HUES64 (cell line): Measurements from ENCODE around the gene DRC3.

ENCODE experiments used
- H3K27ac ChIP-seq: 2 replicates; pipeline ENCODE4 v1.7.0; 2013; ENCODE audit warnings: low read depth, low read length, inconsistent platforms
- H3K27me3 ChIP-seq: 2 replicates; pipeline ENCODE4 v1.6.1; 2013; ENCODE audit warnings: mild to moderate bottlenecking, low read length; ENCODE audit not compliant: insufficient read depth
- H3K36me3 ChIP-seq: 2 replicates; pipeline ENCODE4 v1.6.1; 2013; ENCODE audit warnings: mild to moderate bottlenecking, low read length; ENCODE audit not compliant: insufficient read depth
- H3K4me1 ChIP-seq: 2 replicates; pipeline ENCODE4 v1.6.1; 2013; ENCODE audit warnings: mild to moderate bottlenecking, low read length, moderate library complexity; ENCODE audit not compliant: insufficient read depth
- H3K4me3 ChIP-seq: 2 replicates; pipeline ENCODE4 v1.5.1; 2013; ENCODE audit warnings: mild to moderate bottlenecking, low read length, moderate library complexity
- H3K9ac ChIP-seq: 2 replicates; pipeline ENCODE4 v1.6.1; 2013; ENCODE audit warnings: mild to moderate bottlenecking, low read depth, low read length
- H3K9me3 ChIP-seq: 2 replicates; pipeline ENCODE4 v1.6.1; 2013; ENCODE audit warnings: low read depth, low read length; ENCODE audit not compliant: insufficient read depth
- WGBS: fragments of 150-250, 120-280 bp; methylation state at CpG from one replicate; pipeline ENCODE4 v1.1.7; 2013; ENCODE audit warnings: missing lambda C conversion rate; 5-methylcytosine and 5-hydroxymethylcytosine counted together

DRC3 gene

DNA sequence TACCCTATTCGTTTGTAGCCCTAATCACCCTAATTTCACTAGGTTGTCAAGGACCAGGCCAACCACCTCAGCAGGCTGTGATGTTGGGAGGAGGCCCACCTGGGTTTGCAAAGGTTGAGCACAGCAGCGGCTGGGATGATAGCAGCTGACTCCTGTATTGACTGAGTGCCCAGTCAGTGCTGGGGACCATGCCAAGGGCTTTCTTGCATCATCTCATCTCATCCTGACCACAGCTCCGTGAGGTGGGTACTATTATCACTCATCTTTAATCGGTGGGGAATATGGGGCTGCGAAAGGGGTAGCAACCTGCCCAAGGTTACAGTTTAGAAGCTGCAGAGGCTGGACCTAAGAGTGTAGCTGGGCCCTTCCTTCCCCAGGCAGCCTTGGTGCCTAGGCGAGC lies 54.6 kb downstream of the DRC3 start:
- Histone ChIP-seq H3K9ac (no peak overlapping the region), H3K9me3 (no peaks in the 10 kb centered on the region), H3K4me3 (no peak overlapping the region), H3K27me3 (no peaks in the 10 kb centered on the region), H3K36me3 (peaks cover 15% of the 10 kb centered on the region; the same call in 1 of the 2 replicates), H3K27ac (no peak overlapping the region), H3K4me1 (no peaks in the 10 kb centered on the region; the same call in 1 of the 2 replicates)
- 100% methylated on average over 6 of the region's 6 CpGs for WGBS

DNA sequence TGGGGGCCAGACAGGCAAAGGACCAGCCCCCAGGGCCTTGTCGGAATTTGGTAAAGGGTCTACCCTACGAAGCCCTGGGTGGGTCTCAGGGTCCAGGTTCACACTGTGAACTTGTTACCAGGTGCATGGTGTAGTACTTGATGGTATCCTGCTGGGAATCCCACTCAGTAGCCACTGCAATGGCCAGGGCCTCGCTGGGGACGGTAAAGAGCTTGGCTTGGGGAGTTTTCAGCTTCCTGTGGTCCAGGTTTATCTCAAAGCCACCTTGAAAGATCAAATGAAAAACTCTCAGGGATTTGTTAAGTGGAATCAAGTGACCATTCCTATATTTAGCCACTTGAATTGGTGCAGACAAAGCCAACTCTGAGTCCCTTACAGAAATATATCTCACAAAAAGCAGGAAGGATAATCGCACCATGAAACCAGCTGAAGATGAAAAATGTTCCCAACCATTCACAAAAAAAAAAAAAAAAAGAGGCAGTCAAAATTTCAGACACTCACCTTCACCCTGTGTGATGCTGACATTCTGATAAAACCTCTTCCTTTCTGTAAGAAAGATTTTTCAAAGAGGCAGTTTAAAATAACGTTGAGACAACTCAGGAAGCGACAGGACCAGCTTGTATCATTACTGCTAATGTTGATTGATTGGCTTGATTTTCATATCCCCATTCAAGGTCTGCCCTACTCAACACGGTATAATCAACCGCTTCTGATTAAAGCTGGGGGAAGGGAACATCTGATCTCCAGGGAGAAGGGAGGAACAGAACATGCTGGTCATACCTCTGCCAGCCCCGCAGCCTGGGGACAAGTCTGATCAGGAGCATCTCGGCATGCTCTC lies 55.7 kb downstream of the DRC3 start:
- Histone ChIP-seq H3K9me3 (no peaks in the 10 kb centered on the region), H3K4me1 (no peaks in the 10 kb centered on the region; the same call in 1 of the 2 replicates), H3K9ac (no peak overlapping the region), H3K27me3 (no peaks in the 10 kb centered on the region), H3K27ac (no peak overlapping the region), H3K4me3 (no peak overlapping the region), H3K36me3 (peaks cover 15% of the 10 kb centered on the region; the same call in 1 of the 2 replicates)
- WGBS, result 93% methylated on average over 11 of the region's 11 CpGs

- 93% methylated on average over 8 of the region's 8 CpGs for WGBS
Measured at GRCh38 chr17:18028952-18029540, 56.4 kb downstream of the DRC3 start.

DNA sequence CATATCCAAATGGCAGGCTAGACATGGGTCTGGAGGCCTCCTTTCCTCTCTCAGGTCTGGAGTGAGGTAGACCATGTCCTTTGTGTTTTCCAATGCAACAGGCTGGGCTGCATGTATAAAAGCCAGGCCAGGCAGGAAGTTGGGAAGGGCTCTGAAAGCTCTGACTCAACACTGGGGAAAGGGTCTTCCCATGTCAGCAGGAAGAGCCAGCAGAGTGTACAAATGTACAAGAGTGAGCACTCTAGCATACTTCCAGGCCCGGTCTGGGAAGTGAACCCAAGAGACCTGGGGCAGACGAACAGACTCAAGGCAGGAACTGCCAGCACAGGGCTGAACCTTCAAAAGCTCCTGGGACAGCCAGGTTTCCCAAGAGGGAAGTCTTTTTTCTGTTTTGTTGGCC lies 59.3 kb downstream of the DRC3 start:
- H3K9ac ChIP-seq, result no peak overlapping the region
- WGBS, result 91% methylated on average over 2 of the region's 2 CpGs
- no peaks in the 10 kb centered on the region; the same call in 1 of the 2 replicates for H3K4me1 ChIP-seq
- H3K36me3 ChIP-seq, result peaks cover 6% of the 10 kb centered on the region; the same call in 1 of the 2 replicates
- no peaks in the 10 kb centered on the region for H3K27me3 ChIP-seq
- H3K27ac ChIP-seq, result no peak overlapping the region
- no peak overlapping the region for H3K4me3 ChIP-seq
- no peaks in the 10 kb centered on the region for H3K9me3 ChIP-seq

More at GRCh38 chr17:18028952-18029540, 56.4 kb downstream of the DRC3 start:
- Histone ChIP-seq H3K4me3 (no peak overlapping the region), H3K27me3 (no peaks in the 10 kb centered on the region), H3K36me3 (peaks cover 15% of the 10 kb centered on the region; the same call in 1 of the 2 replicates), H3K9ac (no peak overlapping the region), H3K9me3 (no peaks in the 10 kb centered on the region), H3K4me1 (no peaks in the 10 kb centered on the region; the same call in 1 of the 2 replicates), H3K27ac (no peak overlapping the region)

DNA sequence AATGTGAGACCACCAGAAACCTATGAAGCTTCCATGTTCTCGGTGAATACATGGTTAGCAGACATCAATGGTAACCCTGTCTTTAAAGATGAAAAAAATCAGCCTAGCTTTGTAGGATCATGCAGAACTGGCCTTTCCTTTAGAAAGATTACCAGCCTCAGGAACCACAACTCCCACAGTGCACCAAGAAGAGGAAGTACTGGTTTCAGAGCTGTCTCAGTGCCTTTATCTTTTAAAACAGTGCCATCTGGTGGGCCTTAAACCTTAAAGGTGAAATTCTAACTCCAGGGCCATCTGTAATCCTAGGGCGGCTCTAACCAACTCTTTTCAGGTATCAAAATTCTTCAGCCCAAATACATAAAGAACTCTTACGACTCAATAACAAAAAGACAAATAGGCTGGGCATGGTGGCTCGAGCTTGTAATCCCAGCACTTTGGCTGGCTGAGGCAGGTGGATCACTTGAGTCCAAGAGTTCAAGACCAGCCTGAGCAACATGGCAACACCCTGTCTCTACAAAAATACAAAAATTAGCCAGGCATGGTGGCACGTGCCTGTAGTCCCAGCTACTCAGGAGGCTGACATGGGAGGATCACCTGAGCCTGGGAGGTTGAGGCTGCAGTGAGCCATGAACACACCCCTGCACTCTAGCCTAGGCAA lies 60.9 kb downstream of the DRC3 start:
- Histone ChIP-seq H3K36me3 (no peaks in the 10 kb centered on the region), H3K27ac (no peak overlapping the region), H3K4me1 (peaks cover 7% of the 10 kb centered on the region; the same call in 1 of the 2 replicates), H3K9ac (no peak overlapping the region), H3K9me3 (no peaks in the 10 kb centered on the region), H3K4me3 (no peak overlapping the region), H3K27me3 (no peaks in the 10 kb centered on the region)
- WGBS, result 40% methylated on average over 5 of the region's 5 CpGs

DNA sequence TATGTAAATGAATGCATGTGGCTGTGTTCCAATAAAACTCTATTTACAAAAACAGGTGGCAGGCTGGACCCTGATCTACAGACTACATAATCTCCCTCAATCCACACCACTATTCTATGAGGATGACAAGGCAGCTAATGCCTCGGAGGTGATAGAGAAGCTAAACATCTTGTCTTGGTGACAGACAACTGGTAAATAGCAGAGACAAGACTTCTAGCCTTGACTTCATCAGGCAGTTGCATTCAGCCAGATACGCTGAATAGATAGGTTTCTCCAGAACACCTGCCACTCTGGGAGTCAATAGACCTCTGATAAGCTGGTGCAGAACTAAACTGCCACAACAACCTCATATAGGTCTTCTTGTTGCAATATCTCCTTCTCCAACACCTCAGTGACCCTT lies 63.0 kb downstream of the DRC3 start:
- Histone ChIP-seq H3K36me3 (no peaks in the 10 kb centered on the region), H3K4me3 (no peak overlapping the region), H3K27ac (no peak overlapping the region), H3K9me3 (no peaks in the 10 kb centered on the region), H3K27me3 (no peaks in the 10 kb centered on the region), H3K4me1 (peaks cover 13% of the 10 kb centered on the region; the same call in 1 of the 2 replicates), H3K9ac (no peak overlapping the region)
- WGBS, result 80% methylated on average over 2 of the region's 2 CpGs

DNA sequence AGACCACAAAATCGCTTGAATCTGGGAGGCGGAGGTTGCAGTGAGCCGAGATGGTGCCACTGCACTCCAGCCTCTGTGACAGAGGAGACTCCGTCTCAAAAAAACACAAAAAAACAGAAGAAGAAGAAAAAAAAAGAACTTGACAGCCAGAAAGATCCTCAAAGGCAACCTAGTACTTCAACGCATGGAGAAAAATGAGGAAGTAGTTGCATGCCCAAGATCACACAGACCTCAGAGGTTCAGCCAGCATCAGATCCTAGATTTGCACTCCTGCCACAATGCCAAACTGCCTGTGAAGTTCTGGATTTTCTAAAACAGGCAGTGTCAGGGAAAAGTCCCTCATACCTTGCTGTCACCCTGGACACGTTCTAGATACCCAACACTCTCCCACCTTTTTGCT lies 64.8 kb downstream of the DRC3 start:
- Histone ChIP-seq H3K9me3 (no peaks in the 10 kb centered on the region), H3K4me1 (peaks cover 13% of the 10 kb centered on the region; the same call in 1 of the 2 replicates), H3K27ac (no peak overlapping the region), H3K9ac (no peak overlapping the region), H3K36me3 (no peaks in the 10 kb centered on the region), H3K27me3 (no peaks in the 10 kb centered on the region), H3K4me3 (peak overlapping the region; percentile 91; the same call in 1 of the 2 replicates)
- 91% methylated on average over 6 of the region's 6 CpGs for WGBS

DNA sequence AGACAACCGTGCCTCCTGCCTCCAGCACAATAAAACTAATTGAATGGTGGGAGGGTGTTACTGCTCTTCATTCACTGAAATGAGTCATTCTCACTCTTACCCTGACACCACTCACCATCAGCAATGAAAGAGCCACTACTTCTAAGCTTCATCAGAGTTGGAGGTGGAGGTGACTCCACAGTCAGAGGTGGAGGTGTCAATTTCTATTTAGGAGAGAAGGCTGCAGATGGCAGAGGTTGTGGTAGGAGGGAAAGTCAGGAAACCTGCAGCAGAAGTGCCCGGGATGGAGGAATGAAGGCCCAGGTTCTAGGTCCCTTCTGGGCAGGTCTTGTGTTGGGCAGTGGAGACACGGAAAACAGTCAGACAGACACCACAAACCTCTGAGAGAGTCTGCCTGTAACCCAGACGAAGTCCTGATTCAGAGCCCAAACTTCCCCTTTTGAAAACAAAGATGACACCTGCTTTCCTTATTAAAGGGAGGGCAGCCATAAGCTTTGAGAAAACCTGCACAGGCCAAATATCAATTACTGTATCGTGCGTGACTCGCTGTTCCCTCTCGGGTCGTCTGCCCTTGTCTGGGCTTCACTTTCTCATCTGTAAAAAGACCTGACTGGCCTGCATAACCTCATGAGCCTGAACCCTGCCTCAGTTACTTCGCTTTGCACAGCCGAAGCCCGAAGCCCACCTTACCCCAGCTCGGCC lies 65.6 kb downstream of the DRC3 start:
- peak overlapping the region; percentile 91 for H3K4me3 ChIP-seq
- H3K4me1 ChIP-seq, result peaks cover 13% of the 10 kb centered on the region; the same call in 1 of the 2 replicates
- H3K9ac ChIP-seq, result peak overlapping the region; percentile 78
- 5% methylated on average over 12 of the region's 13 CpGs for WGBS
- no peaks in the 10 kb centered on the region for H3K36me3 ChIP-seq
- H3K27ac ChIP-seq, result peak overlapping the region; percentile 58; the same call in 1 of the 2 replicates
- H3K9me3 ChIP-seq, result no peaks in the 10 kb centered on the region
- no peaks in the 10 kb centered on the region for H3K27me3 ChIP-seq

- H3K27me3 ChIP-seq, result no peaks in the 10 kb centered on the region
- H3K9me3 ChIP-seq, result no peaks in the 10 kb centered on the region
- peaks cover 13% of the 10 kb centered on the region; the same call in 1 of the 2 replicates for H3K4me1 ChIP-seq
- no peaks in the 10 kb centered on the region for H3K36me3 ChIP-seq
- H3K4me3 ChIP-seq, result peak within 1 kb of the TSS; percentile 91
- peak within 1 kb of the TSS; percentile 78 for H3K9ac ChIP-seq
- under 1% methylated on average over 66 of the region's 67 CpGs for WGBS
- H3K27ac ChIP-seq, result peak within 1 kb of the TSS; percentile 58; the same call in 1 of the 2 replicates
Measured at GRCh38 chr17:18038861-18039534, 66.3 kb downstream of the DRC3 start, which contains the start of the genes ATPAF2 and GID4. TSS of gene ATPAF2 (minus strand) at chr17:18039168. CDS start at chr17:18039013, 155 bp downstream. TSS of gene GID4 (plus strand) at chr17:18039408. CDS start at chr17:18039465, 57 bp downstream.
